Measurements from ENCODE around the gene GCG. TPM values are rescaled to one million over a fixed set of nuclear protein-coding genes. Genes with fewer than 3 reads are reported as not detected.

Gene GCG
- total and polyA plus RNA-seq, 2 of the 8 experiments (the other 6 are each of a cell fraction or from before 2014, with no cell fraction given) = not detected

DNA sequence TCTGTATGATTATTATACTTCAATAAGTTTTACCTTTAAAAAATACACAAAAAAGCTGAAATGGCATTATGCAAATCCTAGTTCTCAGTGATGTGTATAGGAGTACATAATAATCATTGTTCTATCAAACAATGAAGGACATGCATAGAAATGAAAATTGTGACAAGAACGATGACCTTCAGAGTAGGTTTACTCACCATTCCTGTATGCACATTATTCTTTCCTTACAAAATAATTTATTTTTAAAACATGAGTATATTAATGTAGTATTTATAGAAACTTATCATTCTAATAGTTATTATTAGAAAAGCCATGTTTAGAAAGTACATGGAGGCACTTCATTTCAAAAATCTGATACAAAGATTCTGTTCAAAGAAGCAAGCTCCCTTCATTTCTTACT is 45.3 kb downstream of the GCG start (continued):
- TF ChIP-seq YY1 (IDR thresholded peaks at IDR 0.05; ENCODE audit: low read depth, low read length) (no peak), SIX5 (IDR thresholded peaks at IDR 0.05; ENCODE audit: low read depth, low read length) (no peak)

Data from H1 (cell line).